Gastrocnemius medialis (tissue), 4 donors: ENCODE measurements around the gene HLCS.

Source experiments
- CTCF ChIP-seq, 5 experiments: fragments of 450-650 bp in 3 of 5; fragments of 200-600 bp in 2 of 5; sonication (generic) in 2 of 5; IDR thresholded peaks in 4 of 5; conservative IDR thresholded peaks in 1 of 5; 1 replicate in 4 of 5; 2 replicates in 1 of 5; pipeline ENCODE4 v1.5.1; 2016 to 2019; ENCODE audit warnings: antibody characterized with exemption in 5 of 5, mild to moderate bottlenecking in 3 of 5, moderate library complexity in 3 of 5
- POLR2A ChIP-seq, 2 donors: fragments of 450-650 bp; IDR thresholded peaks; one replicate each; pipeline ENCODE4 v1.6.1; 2017; ENCODE audit warnings: antibody characterized with exemption in 2 of 2, mild to moderate bottlenecking in 2 of 2, moderate library complexity in 2 of 2

GRCh38 chr21:36926989-36927718 is 39.3 kb downstream of the HLCS start:
- TF ChIP-seq CTCF (IDR thresholded peaks at IDR 0.05 in 4 of 5, conservative IDR thresholded peaks at IDR 0.05 in 1 of 5) (no peak), POLR2A (IDR thresholded peaks at IDR 0.05) (no peak)
